H9 (cell line): ENCODE measurements around the gene COL27A1. TPM values are rescaled to one million over a fixed set of nuclear protein-coding genes. Genes with fewer than 3 reads are reported as not detected.

Experiments
- DNase-seq: peaks from one replicate; pipeline ENCODE4 v3.0.0-alpha.2; 2017
- H2AFZ ChIP-seq: one replicate; pipeline ENCODE4 v1.6.1; 2013; ENCODE audit warnings: mild to moderate bottlenecking, low read length, control low read depth, moderate library complexity
- H2AK5ac ChIP-seq: 2 replicates; pipeline ENCODE4 v1.6.1; 2013; ENCODE audit warnings: low read length, control low read depth, mixed read lengths; ENCODE audit not compliant: insufficient read length
- H2BK120ac ChIP-seq: one replicate; pipeline ENCODE4 v1.6.1; 2013; ENCODE audit warnings: low read depth, mild to moderate bottlenecking, low read length, control low read depth, inconsistent platforms; ENCODE audit not compliant: poor library complexity, severe bottlenecking
- H2BK12ac ChIP-seq: 2 replicates; pipeline ENCODE4 v1.6.1; 2013; ENCODE audit warnings: low read length, control low read depth, mixed read lengths, low read depth; ENCODE audit not compliant: insufficient read length
- H2BK15ac ChIP-seq: 2 replicates; pipeline ENCODE4 v1.6.1; 2013; ENCODE audit warnings: low read depth, low read length, control low read depth
- H2BK20ac ChIP-seq: one replicate; pipeline ENCODE4 v1.6.1; 2013; ENCODE audit warnings: low read depth, mild to moderate bottlenecking, low read length, control low read depth, inconsistent platforms; ENCODE audit not compliant: poor library complexity, severe bottlenecking
- H2BK5ac ChIP-seq: 2 replicates; pipeline ENCODE4 v1.6.1; 2013; ENCODE audit warnings: low read length, control low read depth, mixed read lengths; ENCODE audit not compliant: insufficient read length
- H3K14ac ChIP-seq: 2 replicates; pipeline ENCODE4 v1.6.1; 2013; ENCODE audit warnings: low read length, control low read depth; ENCODE audit not compliant: insufficient read depth
- H3K18ac ChIP-seq: 2 replicates; pipeline ENCODE4 v1.6.1; 2013; ENCODE audit warnings: low read depth, mild to moderate bottlenecking, mixed read lengths, low read length, control low read depth; ENCODE audit not compliant: insufficient read length
- H3K23ac ChIP-seq: 2 replicates; pipeline ENCODE4 v1.6.1; 2013; ENCODE audit warnings: low read length, control low read depth, mixed read lengths, low read depth; ENCODE audit not compliant: insufficient read length
- H3K23me2 ChIP-seq: 2 replicates; pipeline ENCODE4 v1.6.1; 2013; ENCODE audit warnings: low read depth, mild to moderate bottlenecking, mixed read lengths, low read length, control low read depth; ENCODE audit not compliant: insufficient read length, poor library complexity, severe bottlenecking
- H3K27ac ChIP-seq: 2 replicates; pipeline ENCODE4 v1.5.1; 2013; ENCODE audit warnings: low read length, control low read depth, mixed read lengths, low read depth; ENCODE audit not compliant: insufficient read length
- H3K27me3 ChIP-seq: 2 replicates; pipeline ENCODE4 v1.6.1; 2013; ENCODE audit warnings: low read length, control low read depth, inconsistent platforms; ENCODE audit not compliant: insufficient read depth
- H3K4ac ChIP-seq: 2 replicates; pipeline ENCODE4 v1.6.1; 2013; ENCODE audit warnings: low read depth, mild to moderate bottlenecking, control low read depth, inconsistent platforms, low read length, moderate library complexity
- H3K4me1 ChIP-seq: 2 replicates; pipeline ENCODE4 v1.6.1; 2013; ENCODE audit warnings: low read length, control low read depth, inconsistent platforms; ENCODE audit not compliant: insufficient read depth
- H3K4me2 ChIP-seq: 2 replicates; pipeline ENCODE4 v1.6.1; 2013; ENCODE audit warnings: low read length, control low read depth, mixed read lengths; ENCODE audit not compliant: insufficient read length, insufficient read depth
- H3K56ac ChIP-seq: 2 replicates; pipeline ENCODE4 v1.6.1; 2013; ENCODE audit warnings: low read depth, mild to moderate bottlenecking, mixed read lengths, low read length, control low read depth; ENCODE audit not compliant: insufficient read length
- H3K79me1 ChIP-seq: 2 replicates; pipeline ENCODE4 v1.6.1; 2013; ENCODE audit warnings: low read depth, mild to moderate bottlenecking, moderate library complexity, low read length, control low read depth, inconsistent platforms; ENCODE audit not compliant: insufficient read depth, poor library complexity, severe bottlenecking
- H3K79me2 ChIP-seq: 2 replicates; pipeline ENCODE4 v1.6.1; 2013; ENCODE audit warnings: low read length, control low read depth, inconsistent platforms; ENCODE audit not compliant: insufficient read depth
- H3K9ac ChIP-seq: 2 replicates; pipeline ENCODE4 v1.6.1; 2013; ENCODE audit warnings: low read length, control low read depth, mixed read lengths; ENCODE audit not compliant: insufficient read length; ENCODE audit errors: extremely low read depth
- H3K9me3 ChIP-seq: one replicate; pipeline ENCODE4 v1.6.1; 2013; ENCODE audit warnings: low read depth, low read length, inconsistent platforms; ENCODE audit not compliant: control insufficient read depth
- H3T11ph ChIP-seq: one replicate; pipeline ENCODE4 v1.6.1; 2013; ENCODE audit warnings: mild to moderate bottlenecking, low read length, control low read depth, inconsistent platforms
- H4K20me1 ChIP-seq: one replicate; pipeline ENCODE4 v1.6.1; 2013; ENCODE audit not compliant: control insufficient read depth, insufficient read length, insufficient read depth
- H4K5ac ChIP-seq: 2 replicates; pipeline ENCODE4 v1.6.1; 2013; ENCODE audit warnings: low read depth, mild to moderate bottlenecking, mixed read lengths, low read length, control low read depth; ENCODE audit not compliant: insufficient read length
- H4K8ac ChIP-seq: replicated peaks from 2 replicates; pipeline ENCODE4 v1.6.1; 2013; ENCODE audit warnings: low read length, control low read depth, mixed read lengths, low read depth; ENCODE audit not compliant: insufficient read length
- H4K91ac ChIP-seq: 2 replicates; pipeline ENCODE4 v1.6.1; 2013; ENCODE audit warnings: low read depth, mild to moderate bottlenecking, moderate library complexity, mixed read lengths, low read length, control low read depth; ENCODE audit not compliant: insufficient read length
- H3K27ac Mint-ChIP-seq, 3 experiments: 2 replicates in 2 of 3; 3 replicates in 1 of 3; pipeline ENCODE4 v1.8.0; 2020 to 2021; ENCODE audit warnings: mixed read lengths in 3 of 3, mild to moderate bottlenecking in 1 of 3, moderate library complexity in 1 of 3
- H3K27me3 Mint-ChIP-seq: 2 replicates; pipeline ENCODE4 v1.8.0; 2021; ENCODE audit warnings: low read depth, mild to moderate bottlenecking, moderate library complexity, mixed read lengths
- H3K36me3 Mint-ChIP-seq, 3 experiments: 2 replicates in 2 of 3; 3 replicates in 1 of 3; pipeline ENCODE4 v1.8.0; 2020 to 2021; ENCODE audit warnings: low read depth in 3 of 3, mixed read lengths in 3 of 3; ENCODE audit not compliant: insufficient read depth in 1 of 3
- H3K4me1 Mint-ChIP-seq, 2 experiments: 2 replicates each; pipeline ENCODE4 v1.8.0; 2020; ENCODE audit warnings: mixed read lengths in 2 of 2
- H3K4me3 Mint-ChIP-seq, 2 experiments: 2 replicates in 1 of 2; 3 replicates in 1 of 2; pipeline ENCODE4 v1.8.0; 2020 to 2021; ENCODE audit warnings: mild to moderate bottlenecking in 2 of 2, mixed read lengths in 2 of 2, moderate library complexity in 1 of 2
- H3K9me3 Mint-ChIP-seq, 2 experiments: 2 replicates in 1 of 2; 3 replicates in 1 of 2; pipeline ENCODE4 v1.8.0; 2020; ENCODE audit warnings: mild to moderate bottlenecking in 2 of 2, mixed read lengths in 2 of 2, moderate library complexity in 1 of 2
- CTCF ChIP-seq: fragments of 200-600 bp; sonication (generic); conservative IDR thresholded peaks from 3 replicates; pipeline ENCODE4 v1.8.0; 2021; ENCODE audit warnings: antibody characterized with exemption, mild to moderate bottlenecking
- WGBS: extraction: QIAGEN DNeasy Blood & Tissue Kit; methylation state at CpG from one replicate; pipeline ENCODE4 v1.1.7; 2013; ENCODE audit warnings: missing lambda C conversion rate, low lambda C conversion rate, mixed read lengths; ENCODE audit not compliant: insufficient read length; ENCODE audit errors: extremely low coverage; 5-methylcytosine and 5-hydroxymethylcytosine counted together
- total RNA-seq: library from RNA; stranded (reverse); gene quantifications from 2 replicates; pipeline ENCODE4 v1.2.1, GENCODE V29; 2021

COL27A1 gene
- total RNA-seq, 1 experiment from 2014 or later: 17.9 TPM

GRCh38 chr9:114291064-114291474 lies 135.7 kb downstream of the COL27A1 start:
- H2BK5ac ChIP-seq: no peak overlapping the region
- peak; percentile 79 for DNase-seq
- H2AFZ ChIP-seq: no peak overlapping the region
- no peak overlapping the region for H2AK5ac ChIP-seq
- H3K23me2 ChIP-seq: no peaks in the 10 kb centered on the region
- H2BK12ac ChIP-seq: no peak overlapping the region
- no peak overlapping the region for H2BK120ac ChIP-seq
- TF ChIP-seq CTCF: peak; percentile 94
- H3K14ac ChIP-seq: no peak overlapping the region
- H3T11ph ChIP-seq: no peak overlapping the region
- H2BK20ac ChIP-seq: no peak overlapping the region
- no peaks in the 10 kb centered on the region for H3K27me3 Mint-ChIP-seq
- H3K27me3 ChIP-seq: no peaks in the 10 kb centered on the region
- H3K56ac ChIP-seq: no peak overlapping the region
- H3K18ac ChIP-seq: no peak overlapping the region
- H3K4me3 Mint-ChIP-seq: no peak overlapping the region; a peak in 1 of 5 replicates
- H4K91ac ChIP-seq: no peak overlapping the region
- WGBS: no CpG with 5 or more reads among the region's 12 CpGs
- H3K79me2 ChIP-seq: no peaks in the 10 kb centered on the region
- peaks cover 28 to 38% (median 33%) of the 10 kb centered on the region in 3 experiments for H3K36me3 Mint-ChIP-seq
- no peaks in the 10 kb centered on the region for H4K20me1 ChIP-seq
- H3K79me1 ChIP-seq: no peaks in the 10 kb centered on the region
- H3K27ac Mint-ChIP-seq: no peak overlapping the region; a peak in 1 of 7 replicates
- H3K9me3 Mint-ChIP-seq: peaks cover 15 to 17% of the 10 kb centered on the region in 2 experiments; a peak in 4 of 5 replicates
- no peak overlapping the region for H3K9ac ChIP-seq
- no peak overlapping the region for H4K5ac ChIP-seq
- H3K23ac ChIP-seq: no peak overlapping the region
- H3K4me1 Mint-ChIP-seq: peaks cover 11 to 18% of the 10 kb centered on the region in 2 experiments
- H3K4me2 ChIP-seq: no peak overlapping the region
- H3K4ac ChIP-seq: no peak overlapping the region
- no peak overlapping the region for H3K27ac ChIP-seq
- H4K8ac ChIP-seq: no peak overlapping the region
- H3K4me1 ChIP-seq: 0 out of 2 replicates have a peak, but pooled peaks cover 3% of the 10 kb centered on the region
- peaks cover 5% of the 10 kb centered on the region for H3K9me3 ChIP-seq
- H2BK15ac ChIP-seq: no peak overlapping the region
